ENCODE measurements around the gene KRTAP22-1. TPM values are rescaled to one million over a fixed set of nuclear protein-coding genes. Genes with fewer than 3 reads are reported as not detected.

Gene KRTAP22-1
- not detected in 2 replicates for total RNA-seq

- no peak for DNase-seq (ENCODE audit: low spot score)
Observed at GRCh38 chr21:30600787-30601186, at the start of gene KRTAP22-1. Gene KRTAP22-1 (plus strand): TSS chr21:30601087.

GRCh38 chr21:30552782-30553181 is 48.1 kb upstream of the KRTAP22-1 start:
- Mint-ChIP-seq H3K27me3 (ENCODE audit: insufficient read depth) (no peaks in the 10 kb centered on the region), H3K4me1 (ENCODE audit: low read depth) (no peaks in the 10 kb centered on the region), H3K4me3 (no peak overlapping the region), H3K9me3 (peaks cover 14% of the 10 kb centered on the region), H3K27ac (no peak overlapping the region), H3K36me3 (ENCODE audit: low read depth) (no peaks in the 10 kb centered on the region)
- no peak for DNase-seq (ENCODE audit: low spot score)
- intact Hi-C loops (cut with micrococcal nuclease): no loop called here

More at GRCh38 chr21:30600787-30601186, at the start of gene KRTAP22-1:
- no peaks in the 10 kb centered on the region for H3K27me3 Mint-ChIP-seq (ENCODE audit: insufficient read depth)
- peaks cover 5% of the 10 kb centered on the region for H3K9me3 Mint-ChIP-seq
- H3K4me3 Mint-ChIP-seq: no peak within 1 kb of the TSS
- intact Hi-C loops (cut with micrococcal nuclease): no loop called here
- H3K4me1 Mint-ChIP-seq (ENCODE audit: low read depth): no peaks in the 10 kb centered on the region
- no peaks in the 10 kb centered on the region for H3K36me3 Mint-ChIP-seq (ENCODE audit: low read depth)
- H3K27ac Mint-ChIP-seq: no peak within 1 kb of the TSS

- H3K36me3 Mint-ChIP-seq (ENCODE audit: low read depth): no peaks in the 10 kb centered on the region
- no peak for DNase-seq (ENCODE audit: low spot score)
- H3K4me3 Mint-ChIP-seq: no peak overlapping the region
- no peaks in the 10 kb centered on the region for H3K4me1 Mint-ChIP-seq (ENCODE audit: low read depth)
- no peaks in the 10 kb centered on the region for H3K27me3 Mint-ChIP-seq (ENCODE audit: insufficient read depth)
- intact Hi-C loops (cut with micrococcal nuclease): no loop called here
- peaks cover 14% of the 10 kb centered on the region for H3K9me3 Mint-ChIP-seq
- H3K27ac Mint-ChIP-seq: no peak overlapping the region
Observed at GRCh38 chr21:30555095-30555494, 45.8 kb upstream of the KRTAP22-1 start.

DNA sequence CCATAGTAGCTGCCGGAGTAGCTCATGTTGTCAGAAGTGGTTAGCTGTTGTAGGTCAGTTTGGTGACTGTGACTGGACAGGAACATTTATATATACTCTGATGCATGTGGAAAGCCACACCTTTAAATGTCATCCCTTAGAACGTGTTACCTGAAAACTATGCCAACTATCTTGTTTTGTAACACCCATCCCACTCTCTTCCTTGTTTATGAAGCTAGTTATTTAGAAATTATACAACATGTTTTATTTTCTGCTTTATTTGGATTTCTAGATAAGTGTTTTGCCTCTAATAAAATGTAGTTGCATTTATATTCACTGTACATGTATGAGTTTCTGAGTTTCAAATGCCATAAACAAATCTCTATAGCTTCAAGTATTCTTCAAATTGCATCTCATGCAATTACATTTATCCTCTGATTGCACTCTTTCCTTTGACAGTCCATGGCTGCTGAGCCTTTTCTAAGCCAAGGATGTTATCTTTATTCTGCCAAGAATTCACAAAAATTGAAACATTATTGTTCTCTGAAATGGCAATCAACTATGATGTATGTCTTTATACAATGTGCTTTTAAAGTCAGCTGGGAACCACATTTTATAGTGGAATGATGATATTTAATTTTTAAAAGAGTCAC is 39.5 kb upstream of the KRTAP22-1 start, which contains the start of gene KRTAP19-7:
KRTAP19-7 (minus strand) TSS at position 51 of the 632 bp plus-strand sequence; CDS start at position 26, 25 bp downstream.
- Mint-ChIP-seq H3K36me3 (ENCODE audit: low read depth) (no peaks in the 10 kb centered on the region), H3K4me1 (ENCODE audit: low read depth) (no peaks in the 10 kb centered on the region), H3K27ac (no peak within 1 kb of the TSS), H3K9me3 (no peaks in the 10 kb centered on the region), H3K4me3 (no peak within 1 kb of the TSS), H3K27me3 (ENCODE audit: insufficient read depth) (no peaks in the 10 kb centered on the region)
- DNase-seq (ENCODE audit: low spot score): no peak
- intact Hi-C loops (cut with micrococcal nuclease): no loop called here

DNA sequence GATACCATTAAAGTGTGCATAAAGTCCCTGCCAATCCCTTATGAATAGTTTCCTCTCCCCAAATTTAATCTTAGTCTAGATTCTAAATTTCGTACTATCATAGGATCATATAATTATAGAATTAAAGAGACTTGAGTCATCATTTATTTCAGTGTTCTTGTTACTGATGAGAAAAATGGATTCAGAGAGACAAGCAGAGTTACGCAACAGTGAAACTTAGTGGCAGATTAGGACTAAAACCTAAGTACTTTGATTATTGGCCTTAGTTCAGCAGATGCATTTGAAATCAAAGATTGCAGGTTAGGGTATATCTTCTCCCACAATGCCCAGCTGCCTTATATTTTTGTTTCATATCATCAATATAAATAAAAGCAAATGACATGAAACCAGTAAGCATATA is 38.9 kb upstream of the KRTAP22-1 start:
- intact Hi-C loops (cut with micrococcal nuclease): no loop called here
- Mint-ChIP-seq H3K27me3 (ENCODE audit: insufficient read depth) (no peaks in the 10 kb centered on the region), H3K9me3 (no peaks in the 10 kb centered on the region), H3K4me3 (no peak overlapping the region), H3K27ac (no peak overlapping the region), H3K4me1 (ENCODE audit: low read depth) (no peaks in the 10 kb centered on the region), H3K36me3 (ENCODE audit: low read depth) (no peaks in the 10 kb centered on the region)
- DNase-seq (ENCODE audit: low spot score): no peak

GRCh38 chr21:30563072-30563471 is 37.8 kb upstream of the KRTAP22-1 start:
- Mint-ChIP-seq H3K4me3 (no peak overlapping the region), H3K36me3 (ENCODE audit: low read depth) (no peaks in the 10 kb centered on the region), H3K27me3 (ENCODE audit: insufficient read depth) (no peaks in the 10 kb centered on the region), H3K27ac (no peak overlapping the region), H3K9me3 (no peaks in the 10 kb centered on the region), H3K4me1 (ENCODE audit: low read depth) (no peaks in the 10 kb centered on the region)
- intact Hi-C loops (cut with micrococcal nuclease): no loop called here
- no peak for DNase-seq (ENCODE audit: low spot score)

DNA sequence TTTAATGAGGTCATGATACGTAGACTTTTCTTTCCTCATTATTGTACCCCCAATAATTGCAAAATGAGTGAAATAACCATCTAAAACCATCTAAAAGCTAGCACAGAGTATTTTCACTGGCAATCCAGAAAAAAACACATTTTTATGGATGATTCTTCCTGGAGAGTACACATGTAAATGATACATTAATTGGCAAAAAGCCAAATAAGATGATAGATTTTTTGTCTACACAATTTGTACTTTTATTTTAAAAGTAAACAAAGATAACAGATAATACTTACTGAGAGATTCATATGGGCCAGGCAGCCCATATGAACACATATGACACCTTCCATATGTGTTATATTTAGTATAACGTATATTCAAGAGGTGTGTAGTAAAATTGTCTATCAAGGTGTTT is 37.3 kb upstream of the KRTAP22-1 start:
- Mint-ChIP-seq H3K9me3 (no peaks in the 10 kb centered on the region), H3K4me3 (no peak overlapping the region), H3K36me3 (ENCODE audit: low read depth) (no peaks in the 10 kb centered on the region), H3K4me1 (ENCODE audit: low read depth) (no peaks in the 10 kb centered on the region), H3K27ac (no peak overlapping the region), H3K27me3 (ENCODE audit: insufficient read depth) (no peaks in the 10 kb centered on the region)
- no peak for DNase-seq (ENCODE audit: low spot score)
- intact Hi-C loops (cut with micrococcal nuclease): no loop called here

GRCh38 chr21:30567617-30568016 is 33.3 kb upstream of the KRTAP22-1 start:
- Mint-ChIP-seq H3K36me3 (ENCODE audit: low read depth) (no peaks in the 10 kb centered on the region), H3K4me3 (no peak overlapping the region), H3K27ac (no peak overlapping the region), H3K27me3 (ENCODE audit: insufficient read depth) (peaks cover 2% of the 10 kb centered on the region), H3K9me3 (no peaks in the 10 kb centered on the region), H3K4me1 (ENCODE audit: low read depth) (no peaks in the 10 kb centered on the region)
- no peak for DNase-seq (ENCODE audit: low spot score)
- intact Hi-C loops (cut with micrococcal nuclease): no loop called here

- H3K9me3 Mint-ChIP-seq: no peaks in the 10 kb centered on the region
- intact Hi-C loops (cut with micrococcal nuclease): no loop called here
- H3K4me1 Mint-ChIP-seq (ENCODE audit: low read depth): no peaks in the 10 kb centered on the region
- no peak for DNase-seq (ENCODE audit: low spot score)
- no peak overlapping the region for H3K4me3 Mint-ChIP-seq
- H3K27me3 Mint-ChIP-seq (ENCODE audit: insufficient read depth): no peaks in the 10 kb centered on the region
- no peak overlapping the region for H3K27ac Mint-ChIP-seq
- no peaks in the 10 kb centered on the region for H3K36me3 Mint-ChIP-seq (ENCODE audit: low read depth)
Observed at GRCh38 chr21:30577766-30578165, 23.1 kb upstream of the KRTAP22-1 start.

- no peak overlapping the region for H3K4me3 Mint-ChIP-seq
- intact Hi-C loops (cut with micrococcal nuclease): no loop called here
Observed at GRCh38 chr21:30579346-30579745, 21.5 kb upstream of the KRTAP22-1 start.

DNA sequence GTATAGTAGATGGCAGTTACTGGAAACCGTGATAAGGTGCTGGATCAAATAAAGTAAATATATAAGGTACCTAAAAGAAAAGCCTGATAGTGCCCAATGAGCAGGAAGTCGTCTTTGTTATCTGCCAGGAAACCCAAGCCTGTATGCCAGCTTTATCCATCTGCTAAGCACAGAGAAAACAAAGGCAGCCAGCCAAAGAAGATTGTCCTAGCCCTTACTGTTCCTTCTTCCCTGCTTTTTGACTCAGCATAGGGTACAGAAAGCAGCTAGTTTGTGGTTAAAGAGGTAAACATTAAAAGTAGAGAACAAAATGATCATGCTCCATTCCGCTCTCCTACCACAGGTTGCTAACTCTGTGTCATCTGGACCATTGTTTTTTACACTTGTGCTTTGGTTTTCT is 20.8 kb upstream of the KRTAP22-1 start:
- DNase-seq (ENCODE audit: low spot score): no peak
- intact Hi-C loops (cut with micrococcal nuclease): no loop called here
- Mint-ChIP-seq H3K27me3 (ENCODE audit: insufficient read depth) (no peaks in the 10 kb centered on the region), H3K9me3 (no peaks in the 10 kb centered on the region), H3K36me3 (ENCODE audit: low read depth) (no peaks in the 10 kb centered on the region), H3K4me1 (ENCODE audit: low read depth) (no peaks in the 10 kb centered on the region), H3K4me3 (no peak overlapping the region), H3K27ac (no peak overlapping the region)

More at GRCh38 chr21:30579346-30579745, 21.5 kb upstream of the KRTAP22-1 start:
- no peaks in the 10 kb centered on the region for H3K4me1 Mint-ChIP-seq (ENCODE audit: low read depth)
- H3K36me3 Mint-ChIP-seq (ENCODE audit: low read depth): no peaks in the 10 kb centered on the region
- H3K27ac Mint-ChIP-seq: no peak overlapping the region
- no peaks in the 10 kb centered on the region for H3K9me3 Mint-ChIP-seq
- DNase-seq (ENCODE audit: low spot score): no peak
- no peaks in the 10 kb centered on the region for H3K27me3 Mint-ChIP-seq (ENCODE audit: insufficient read depth)

DNA sequence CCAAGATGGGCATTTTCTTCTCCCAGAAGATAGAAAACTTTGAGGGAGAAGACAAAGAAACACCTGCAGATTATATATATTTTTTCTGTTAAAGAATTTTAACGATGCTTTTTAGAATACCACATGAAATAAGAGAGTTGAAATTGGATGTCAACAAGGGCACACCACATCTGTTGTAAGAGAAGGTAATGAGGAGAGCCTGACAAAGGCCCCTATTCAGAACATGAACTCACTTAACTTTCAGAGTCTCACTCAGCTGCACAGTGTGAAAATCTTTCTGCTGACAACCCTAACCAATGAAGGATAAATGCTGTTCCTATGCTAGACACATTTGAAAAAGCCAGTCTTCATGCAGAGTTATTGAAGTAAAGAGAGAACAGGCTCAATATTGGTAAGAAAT is 18.0 kb upstream of the KRTAP22-1 start:
- no peaks in the 10 kb centered on the region for H3K9me3 Mint-ChIP-seq
- no peak for DNase-seq (ENCODE audit: low spot score)
- no peaks in the 10 kb centered on the region for H3K27me3 Mint-ChIP-seq (ENCODE audit: insufficient read depth)
- H3K4me3 Mint-ChIP-seq: no peak overlapping the region
- no peak overlapping the region for H3K27ac Mint-ChIP-seq
- no peaks in the 10 kb centered on the region for H3K4me1 Mint-ChIP-seq (ENCODE audit: low read depth)
- H3K36me3 Mint-ChIP-seq (ENCODE audit: low read depth): no peaks in the 10 kb centered on the region
- intact Hi-C loops (cut with micrococcal nuclease): no loop called here

GRCh38 chr21:30590297-30590696 is 10.6 kb upstream of the KRTAP22-1 start, which contains the start of gene KRTAP22-2:
Gene KRTAP22-2 (minus strand): TSS chr21:30590397.
- Mint-ChIP-seq H3K36me3 (ENCODE audit: low read depth) (no peaks in the 10 kb centered on the region), H3K4me3 (no peak within 1 kb of the TSS), H3K9me3 (no peaks in the 10 kb centered on the region), H3K4me1 (ENCODE audit: low read depth) (no peaks in the 10 kb centered on the region), H3K27me3 (ENCODE audit: insufficient read depth) (no peaks in the 10 kb centered on the region), H3K27ac (no peak within 1 kb of the TSS)
- intact Hi-C loops (cut with micrococcal nuclease): no loop called here
- DNase-seq (ENCODE audit: low spot score): no peak

GRCh38 chr21:30592140-30592539 is 8.7 kb upstream of the KRTAP22-1 start, which contains the start of gene KRTAP6-3:
Gene KRTAP6-3 (plus strand): TSS chr21:30592440. CDS start chr21:30592446, 6 bp downstream.
- no peak within 1 kb of the TSS for H3K4me3 Mint-ChIP-seq
- intact Hi-C loops (cut with micrococcal nuclease): no loop called here
- no peaks in the 10 kb centered on the region for H3K9me3 Mint-ChIP-seq
- DNase-seq (ENCODE audit: low spot score): no peak
- no peaks in the 10 kb centered on the region for H3K27me3 Mint-ChIP-seq (ENCODE audit: insufficient read depth)
- H3K4me1 Mint-ChIP-seq (ENCODE audit: low read depth): no peaks in the 10 kb centered on the region
- no peaks in the 10 kb centered on the region for H3K36me3 Mint-ChIP-seq (ENCODE audit: low read depth)
- H3K27ac Mint-ChIP-seq: no peak within 1 kb of the TSS
